IgD-negative memory B cell (primary cell): ENCODE measurements around the gene IL1RL2. TPM values are rescaled to one million over a fixed set of nuclear protein-coding genes. Genes with fewer than 3 reads are reported as not detected.

Experiments
- H3K27ac Mint-ChIP-seq, 3 donors: one replicate each; pipeline ENCODE4 v1.8.0; 2020 to 2022; ENCODE audit warnings: mild to moderate bottlenecking in 3 of 3, mixed read lengths in 3 of 3, moderate library complexity in 1 of 3
- H3K27me3 Mint-ChIP-seq: one replicate; pipeline ENCODE4 v1.8.0; 2021; ENCODE audit warnings: mixed read lengths
- H3K36me3 Mint-ChIP-seq: one replicate; pipeline ENCODE4 v1.8.0; 2020; ENCODE audit warnings: mild to moderate bottlenecking, mixed read lengths
- H3K4me1 Mint-ChIP-seq, 3 donors: one replicate each; pipeline ENCODE4 v1.8.0; 2020 to 2022; ENCODE audit warnings: mixed read lengths in 3 of 3, mild to moderate bottlenecking in 1 of 3
- H3K4me3 Mint-ChIP-seq, 4 donors: one replicate each; pipeline ENCODE4 v1.8.0; 2020 to 2022; ENCODE audit warnings: mild to moderate bottlenecking in 4 of 4, mixed read lengths in 4 of 4, moderate library complexity in 3 of 4
- H3K9me3 Mint-ChIP-seq, 3 donors: one replicate each; pipeline ENCODE4 v1.8.0; 2020 to 2021; ENCODE audit warnings: mixed read lengths in 3 of 3, mild to moderate bottlenecking in 1 of 3
- polyA plus RNA-seq: library from polyadenylated mRNA; unstranded; fragments of 300-500 nt; fragmentation: Illumina TruSeq; gene quantifications from one replicate; pipeline ENCODE4 v1.2.3, GENCODE V29; 2021

Gene IL1RL2
- polyA plus RNA-seq, 1 donor from 2014 or later, result not detected

DNA sequence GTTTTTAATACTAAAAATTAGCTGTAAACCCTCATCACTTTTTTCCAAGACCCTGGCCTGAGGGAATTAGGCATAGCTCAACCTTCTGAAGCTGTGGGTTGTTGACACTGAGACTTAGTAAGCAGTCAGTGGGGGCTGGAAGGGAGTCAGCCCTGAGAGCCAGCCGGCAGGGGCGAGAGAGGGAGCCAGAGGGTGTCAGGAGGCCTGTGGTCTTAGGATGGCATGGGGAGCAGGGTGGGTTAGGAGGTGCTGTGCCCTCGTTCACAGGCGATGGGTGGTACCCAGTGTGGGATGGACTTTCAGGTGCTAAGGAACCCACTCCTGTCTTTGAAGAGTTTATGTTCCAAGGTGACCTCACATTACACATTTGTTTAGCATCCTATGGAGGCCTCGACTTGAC is 49.3 kb downstream of the IL1RL2 start:
- H3K27me3 Mint-ChIP-seq, result peaks cover 10% of the 10 kb centered on the region

GRCh38 chr2:102237176-102237575 is 50.4 kb downstream of the IL1RL2 start:
- H3K27me3 Mint-ChIP-seq, result peaks cover 10% of the 10 kb centered on the region

More for the DNA sequence above, 49.3 kb downstream of the IL1RL2 start:
- no peak overlapping the region for H3K4me3 Mint-ChIP-seq
- H3K27ac Mint-ChIP-seq, result no peak overlapping the region
- H3K36me3 Mint-ChIP-seq, result no peaks in the 10 kb centered on the region
- H3K4me1 Mint-ChIP-seq, result peaks cover 6 to 15% (median 12%) of the 10 kb centered on the region in 3 donors
- H3K9me3 Mint-ChIP-seq, result no peaks in the 10 kb centered on the region

DNA sequence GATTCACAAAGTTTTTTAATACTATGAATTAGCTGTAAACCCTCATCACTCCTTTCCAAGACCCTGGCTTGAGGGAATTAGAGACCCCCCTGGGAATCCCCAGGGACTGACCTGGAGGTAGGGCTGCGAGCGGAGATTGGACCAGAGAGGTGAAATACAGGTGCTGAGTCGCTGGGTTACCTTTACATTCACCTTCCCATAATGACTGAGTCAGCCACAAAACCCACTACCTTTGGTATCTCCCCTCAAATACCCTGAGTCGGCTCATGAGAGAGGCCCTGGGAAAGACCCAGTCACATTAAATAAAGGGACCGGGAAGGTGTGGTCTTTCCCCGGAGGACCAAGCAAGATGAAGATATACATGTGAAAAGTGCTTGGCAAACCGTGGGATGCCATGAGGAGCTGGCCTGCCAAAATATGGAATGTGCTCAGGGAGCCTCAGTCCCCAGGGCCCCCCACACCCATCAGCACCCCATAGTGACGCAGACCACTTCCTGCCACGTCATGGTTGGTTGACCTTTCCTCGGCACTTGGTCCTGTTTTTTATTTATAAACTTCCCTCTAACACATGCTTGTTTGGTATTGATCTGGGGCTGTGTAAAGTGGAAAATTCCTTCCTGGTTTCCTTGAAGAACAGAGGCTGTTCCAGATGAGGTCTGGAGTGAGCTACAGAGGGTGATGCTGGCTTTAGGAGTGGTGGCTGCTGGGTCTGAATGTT is 51.4 kb downstream of the IL1RL2 start:
- Mint-ChIP-seq H3K4me1 (peaks cover 6 to 15% (median 12%) of the 10 kb centered on the region in 3 donors), H3K36me3 (no peaks in the 10 kb centered on the region), H3K27ac (peak overlapping the region in 1 of 3 donors; percentile 52), H3K27me3 (peaks cover 10% of the 10 kb centered on the region), H3K9me3 (no peaks in the 10 kb centered on the region), H3K4me3 (no peak overlapping the region)

More at GRCh38 chr2:102237176-102237575, 50.4 kb downstream of the IL1RL2 start:
- H3K9me3 Mint-ChIP-seq, result no peaks in the 10 kb centered on the region
- no peaks in the 10 kb centered on the region for H3K36me3 Mint-ChIP-seq
- H3K4me3 Mint-ChIP-seq, result peak overlapping the region in 1 of 4 donors; percentile 32
- peaks cover 6 to 15% (median 12%) of the 10 kb centered on the region in 3 donors for H3K4me1 Mint-ChIP-seq
- H3K27ac Mint-ChIP-seq, result no peak overlapping the region

DNA sequence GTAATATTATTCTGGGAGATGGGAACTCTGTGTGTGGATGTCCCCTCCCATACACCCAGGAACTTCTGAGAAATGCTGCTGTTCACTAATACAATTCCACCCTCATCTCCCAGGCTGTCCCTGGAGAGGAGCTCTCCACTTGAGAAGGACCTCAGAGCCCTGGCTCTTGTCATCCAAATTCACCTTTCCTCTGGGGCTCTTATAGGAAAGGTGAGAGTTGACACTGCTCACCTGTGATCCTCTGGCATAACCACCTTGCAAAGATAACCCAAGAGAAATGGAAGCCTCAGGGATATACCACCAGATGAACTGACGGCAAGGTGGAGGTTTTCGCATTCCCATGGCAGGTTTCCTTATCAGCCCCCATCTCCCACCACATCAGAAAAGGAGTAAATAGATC is 52.0 kb downstream of the IL1RL2 start:
- Mint-ChIP-seq H3K9me3 (no peaks in the 10 kb centered on the region), H3K27ac (peak overlapping the region in 1 of 3 donors; percentile 52), H3K27me3 (peaks cover 10% of the 10 kb centered on the region), H3K36me3 (no peaks in the 10 kb centered on the region), H3K4me1 (peaks cover 6 to 15% (median 12%) of the 10 kb centered on the region in 3 donors), H3K4me3 (peak overlapping the region in 1 of 4 donors; percentile 20)

DNA sequence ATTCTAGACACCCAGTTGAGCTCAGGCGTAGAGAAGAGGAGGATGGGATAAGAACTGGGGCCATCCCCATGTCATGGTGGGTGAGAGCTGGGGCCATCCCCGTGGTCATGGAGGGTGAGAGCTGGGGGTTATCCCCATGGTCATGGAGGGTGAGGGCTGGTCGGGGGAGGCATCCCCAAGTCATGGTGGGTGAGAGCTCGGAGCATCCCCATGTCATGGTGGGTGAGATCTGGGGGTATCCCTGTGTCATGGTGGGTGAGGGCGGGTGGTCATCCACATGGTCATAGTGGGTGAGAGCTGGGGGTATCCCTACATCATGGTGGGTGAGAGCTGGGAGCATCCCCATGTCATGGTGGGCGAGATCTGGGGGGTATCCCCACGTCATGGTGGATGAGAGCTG is 52.5 kb downstream of the IL1RL2 start:
- no peak overlapping the region for H3K27ac Mint-ChIP-seq
- peaks cover 6 to 15% (median 12%) of the 10 kb centered on the region in 3 donors for H3K4me1 Mint-ChIP-seq
- no peaks in the 10 kb centered on the region for H3K9me3 Mint-ChIP-seq
- H3K36me3 Mint-ChIP-seq, result no peaks in the 10 kb centered on the region
- no peak overlapping the region for H3K4me3 Mint-ChIP-seq
- peaks cover 10% of the 10 kb centered on the region for H3K27me3 Mint-ChIP-seq

- Mint-ChIP-seq H3K36me3 (no peaks in the 10 kb centered on the region), H3K4me1 (peaks cover 6 to 15% (median 12%) of the 10 kb centered on the region in 3 donors), H3K27me3 (peaks cover 10% of the 10 kb centered on the region), H3K4me3 (peak overlapping the region in 2 of 4 donors; percentile 9 to 60), H3K9me3 (no peaks in the 10 kb centered on the region), H3K27ac (peak overlapping the region in 2 of 3 donors; percentile 76 to 85)
Measured at GRCh38 chr2:102240640-102241370, 54.0 kb downstream of the IL1RL2 start.

GRCh38 chr2:102241616-102242305 is 54.9 kb downstream of the IL1RL2 start:
- H3K27ac Mint-ChIP-seq, result no peak overlapping the region
- no peak overlapping the region for H3K4me3 Mint-ChIP-seq
- H3K4me1 Mint-ChIP-seq, result peaks cover 6 to 15% (median 12%) of the 10 kb centered on the region in 3 donors
- H3K27me3 Mint-ChIP-seq, result peaks cover 10% of the 10 kb centered on the region
- no peaks in the 10 kb centered on the region for H3K36me3 Mint-ChIP-seq
- H3K9me3 Mint-ChIP-seq, result no peaks in the 10 kb centered on the region

DNA sequence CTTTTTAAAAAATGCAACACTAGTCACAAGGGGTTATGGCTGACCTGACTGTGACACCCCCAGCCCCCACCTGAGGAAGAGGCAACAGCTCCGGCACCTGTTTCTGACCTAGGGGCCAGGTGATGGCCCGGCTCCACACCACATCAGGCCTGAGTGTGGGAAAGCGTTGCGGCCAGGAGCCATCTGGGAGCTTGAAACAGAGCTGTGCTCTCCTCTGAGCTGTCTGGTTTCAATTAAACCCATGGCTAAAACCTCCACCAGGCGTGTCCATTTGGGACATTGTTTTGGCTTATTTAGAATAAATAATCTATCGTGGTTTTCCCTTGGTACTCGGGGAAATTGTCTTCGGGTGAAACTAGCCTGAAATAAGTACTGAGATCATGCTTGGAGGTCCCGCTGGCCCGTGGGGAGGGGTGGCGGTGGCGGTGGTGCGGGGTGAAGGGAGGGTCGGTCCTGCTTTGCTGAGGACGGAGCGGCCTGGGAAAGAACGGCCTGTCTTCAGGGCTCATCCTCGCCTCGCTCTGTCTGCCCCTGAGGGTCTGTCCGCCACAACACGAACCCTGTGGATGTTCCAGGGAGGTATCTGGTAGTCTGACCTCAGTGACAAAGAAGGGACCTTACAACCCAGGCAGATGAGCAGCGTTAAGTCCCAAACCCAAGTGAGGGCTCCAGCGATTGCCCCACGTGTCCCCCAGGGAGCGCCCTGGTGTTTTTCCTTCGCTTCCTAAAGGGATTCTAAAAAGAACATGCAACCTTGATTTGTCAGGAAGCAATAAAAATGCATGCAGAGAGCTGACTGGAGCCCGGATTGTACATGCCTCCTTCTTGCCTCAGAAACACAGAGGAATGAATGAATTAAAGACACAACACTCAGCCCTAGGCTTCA is 58.7 kb downstream of the IL1RL2 start:
- Mint-ChIP-seq H3K4me1 (peaks cover 5 to 6% (median 5%) of the 10 kb centered on the region in 3 donors), H3K36me3 (no peaks in the 10 kb centered on the region), H3K27me3 (peaks cover 8% of the 10 kb centered on the region), H3K9me3 (no peaks in the 10 kb centered on the region), H3K4me3 (no peak overlapping the region), H3K27ac (no peak overlapping the region)

GRCh38 chr2:102250278-102250821 is 63.5 kb downstream of the IL1RL2 start:
- Mint-ChIP-seq H3K27ac (no peak overlapping the region), H3K4me1 (peaks cover 3 to 9% (median 9%) of the 10 kb centered on the region in 3 donors), H3K9me3 (no peaks in the 10 kb centered on the region), H3K36me3 (no peaks in the 10 kb centered on the region), H3K27me3 (peaks cover 18% of the 10 kb centered on the region), H3K4me3 (no peak overlapping the region)

GRCh38 chr2:102251042-102251848 is 64.4 kb downstream of the IL1RL2 start:
- no peaks in the 10 kb centered on the region for H3K9me3 Mint-ChIP-seq
- peak overlapping the region in 1 of 3 donors; percentile 38 for H3K27ac Mint-ChIP-seq
- peaks cover 18% of the 10 kb centered on the region for H3K27me3 Mint-ChIP-seq
- peaks cover 3 to 9% (median 9%) of the 10 kb centered on the region in 3 donors for H3K4me1 Mint-ChIP-seq
- H3K36me3 Mint-ChIP-seq, result no peaks in the 10 kb centered on the region
- H3K4me3 Mint-ChIP-seq, result peak overlapping the region; percentile 38 to 82 (median 74)

- H3K9me3 Mint-ChIP-seq, result no peaks in the 10 kb centered on the region
- no peak overlapping the region for H3K4me3 Mint-ChIP-seq
- H3K36me3 Mint-ChIP-seq, result peaks cover 1% of the 10 kb centered on the region
- peaks cover 5 to 11% (median 9%) of the 10 kb centered on the region in 3 donors for H3K4me1 Mint-ChIP-seq
- no peak overlapping the region for H3K27ac Mint-ChIP-seq
- H3K27me3 Mint-ChIP-seq, result peaks cover 18% of the 10 kb centered on the region
Measured at GRCh38 chr2:102251849-102252203, 65.0 kb downstream of the IL1RL2 start.

DNA sequence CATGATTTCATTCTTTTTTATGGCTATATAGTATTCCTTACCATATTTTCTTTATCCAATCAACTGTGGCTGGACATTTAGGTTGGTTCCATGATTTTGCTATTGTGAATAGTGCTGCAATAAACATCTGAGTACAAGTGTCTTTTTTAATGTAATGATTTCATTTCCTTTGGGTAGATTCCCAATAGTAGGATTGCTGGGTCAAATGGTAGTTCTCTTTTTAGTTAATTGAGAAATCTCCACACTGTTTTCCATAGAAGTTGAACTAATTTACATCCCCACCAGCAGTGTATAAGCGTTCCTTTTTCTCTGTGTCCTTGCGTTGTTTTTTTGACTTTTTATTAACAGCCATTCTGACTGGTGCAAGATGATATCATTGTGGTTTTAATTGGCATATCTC is 65.4 kb downstream of the IL1RL2 start:
- Mint-ChIP-seq H3K4me1 (peaks cover 5 to 11% (median 9%) of the 10 kb centered on the region in 3 donors), H3K27ac (no peak overlapping the region), H3K27me3 (peaks cover 18% of the 10 kb centered on the region), H3K36me3 (peaks cover 1% of the 10 kb centered on the region), H3K9me3 (no peaks in the 10 kb centered on the region), H3K4me3 (no peak overlapping the region)

GRCh38 chr2:102253140-102253752 is 66.4 kb downstream of the IL1RL2 start:
- Mint-ChIP-seq H3K9me3 (no peaks in the 10 kb centered on the region), H3K27ac (no peak overlapping the region), H3K36me3 (peaks cover 1% of the 10 kb centered on the region), H3K27me3 (peaks cover 19% of the 10 kb centered on the region), H3K4me1 (peaks cover 5 to 11% (median 9%) of the 10 kb centered on the region in 3 donors), H3K4me3 (no peak overlapping the region)
